ENCODE measurements around the gene CLDN7. TPM values are rescaled to one million over a fixed set of nuclear protein-coding genes. Genes with fewer than 3 reads are reported as not detected.
A peak's percentile ranks its signal among the peaks of the same experiment; 100 is the strongest.

CLDN7 gene
- total and polyA plus RNA-seq, 12 donors, result 1.6 to 35.6 (median 6.8) TPM

DNA sequence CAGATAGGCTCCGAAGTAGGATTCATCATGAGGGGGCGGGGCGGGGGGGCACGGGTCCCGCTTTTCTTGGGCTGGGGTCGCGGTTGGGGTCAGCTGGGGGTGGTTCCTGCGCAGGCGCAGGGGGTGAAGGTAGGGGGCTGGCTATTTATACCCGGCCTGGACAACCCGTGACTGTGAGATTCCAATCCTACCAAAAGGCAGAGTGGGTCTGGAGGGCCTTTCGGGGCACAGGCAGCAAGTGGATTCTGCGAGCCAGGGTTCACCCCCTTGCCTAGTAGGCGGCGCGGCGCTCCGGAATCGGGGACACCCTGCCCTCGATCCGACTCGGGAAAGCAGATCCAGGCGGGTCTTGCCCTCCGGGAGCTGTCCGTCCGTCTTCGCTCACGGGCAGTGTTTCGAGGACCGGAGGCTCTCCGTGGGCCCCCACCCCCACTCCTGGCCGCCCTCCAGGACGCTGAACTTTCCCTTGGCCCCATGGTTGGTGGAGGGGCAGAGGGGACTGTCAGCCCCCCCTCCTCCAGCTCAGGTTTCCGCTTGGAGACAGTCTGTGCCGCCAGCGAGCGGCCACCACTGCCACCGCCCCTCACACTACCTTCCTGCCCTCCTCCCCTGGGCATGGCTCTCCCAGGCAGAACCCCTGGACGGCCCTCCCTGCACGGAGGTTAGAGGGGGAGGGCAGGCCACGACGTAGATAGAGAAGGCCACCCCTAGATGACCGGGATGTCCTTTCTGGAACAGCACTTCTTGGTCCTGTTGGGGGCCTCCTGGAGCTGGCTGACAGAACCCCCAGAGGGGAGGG is 19.9 kb upstream of the CLDN7 start:
- WGBS, 4 donors, result 0 to 2% (median 2%) methylated on average over 4 to 43 of the region's 43 CpGs
- Histone ChIP-seq H3K4me3 (peak overlapping the region in 2 of 4 donors; percentile 36 to 59), H3K4me1 (replicated peaks in 1 of 2) (peaks cover 18 to 21% of the 10 kb centered on the region in 2 donors), H3K9me3 (replicated peaks in 1 of 3) (no peaks in the 10 kb centered on the region), H3K27me3 (no peaks in the 10 kb centered on the region), H3K27ac (peak overlapping the region in 2 of 5 donors; percentile 50 to 92), H3K36me3 (replicated peaks in 1 of 2) (no peaks in the 10 kb centered on the region)
- DNase-seq, result peak; percentile 57 to 67 (median 63)
- TF ChIP-seq, protein P1, sequence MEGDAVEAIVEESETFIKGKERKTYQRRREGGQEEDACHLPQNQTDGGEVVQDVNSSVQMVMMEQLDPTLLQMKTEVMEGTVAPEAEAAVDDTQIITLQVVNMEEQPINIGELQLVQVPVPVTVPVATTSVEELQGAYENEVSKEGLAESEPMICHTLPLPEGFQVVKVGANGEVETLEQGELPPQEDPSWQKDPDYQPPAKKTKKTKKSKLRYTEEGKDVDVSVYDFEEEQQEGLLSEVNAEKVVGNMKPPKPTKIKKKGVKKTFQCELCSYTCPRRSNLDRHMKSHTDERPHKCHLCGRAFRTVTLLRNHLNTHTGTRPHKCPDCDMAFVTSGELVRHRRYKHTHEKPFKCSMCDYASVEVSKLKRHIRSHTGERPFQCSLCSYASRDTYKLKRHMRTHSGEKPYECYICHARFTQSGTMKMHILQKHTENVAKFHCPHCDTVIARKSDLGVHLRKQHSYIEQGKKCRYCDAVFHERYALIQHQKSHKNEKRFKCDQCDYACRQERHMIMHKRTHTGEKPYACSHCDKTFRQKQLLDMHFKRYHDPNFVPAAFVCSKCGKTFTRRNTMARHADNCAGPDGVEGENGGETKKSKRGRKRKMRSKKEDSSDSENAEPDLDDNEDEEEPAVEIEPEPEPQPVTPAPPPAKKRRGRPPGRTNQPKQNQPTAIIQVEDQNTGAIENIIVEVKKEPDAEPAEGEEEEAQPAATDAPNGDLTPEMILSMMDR (IDR thresholded peaks at IDR 0.05), result no peak
- no peak for TF ChIP-seq POLR2A (IDR thresholded peaks at IDR 0.05)
- intact Hi-C loops (cut with DNase I), result loop anchor here in 1 of 2 donors (2.0 to 5.0 kb wide), 2 partner anchors 15 to 60 kb away; no protein-coding TSS in a partner anchor

DNA sequence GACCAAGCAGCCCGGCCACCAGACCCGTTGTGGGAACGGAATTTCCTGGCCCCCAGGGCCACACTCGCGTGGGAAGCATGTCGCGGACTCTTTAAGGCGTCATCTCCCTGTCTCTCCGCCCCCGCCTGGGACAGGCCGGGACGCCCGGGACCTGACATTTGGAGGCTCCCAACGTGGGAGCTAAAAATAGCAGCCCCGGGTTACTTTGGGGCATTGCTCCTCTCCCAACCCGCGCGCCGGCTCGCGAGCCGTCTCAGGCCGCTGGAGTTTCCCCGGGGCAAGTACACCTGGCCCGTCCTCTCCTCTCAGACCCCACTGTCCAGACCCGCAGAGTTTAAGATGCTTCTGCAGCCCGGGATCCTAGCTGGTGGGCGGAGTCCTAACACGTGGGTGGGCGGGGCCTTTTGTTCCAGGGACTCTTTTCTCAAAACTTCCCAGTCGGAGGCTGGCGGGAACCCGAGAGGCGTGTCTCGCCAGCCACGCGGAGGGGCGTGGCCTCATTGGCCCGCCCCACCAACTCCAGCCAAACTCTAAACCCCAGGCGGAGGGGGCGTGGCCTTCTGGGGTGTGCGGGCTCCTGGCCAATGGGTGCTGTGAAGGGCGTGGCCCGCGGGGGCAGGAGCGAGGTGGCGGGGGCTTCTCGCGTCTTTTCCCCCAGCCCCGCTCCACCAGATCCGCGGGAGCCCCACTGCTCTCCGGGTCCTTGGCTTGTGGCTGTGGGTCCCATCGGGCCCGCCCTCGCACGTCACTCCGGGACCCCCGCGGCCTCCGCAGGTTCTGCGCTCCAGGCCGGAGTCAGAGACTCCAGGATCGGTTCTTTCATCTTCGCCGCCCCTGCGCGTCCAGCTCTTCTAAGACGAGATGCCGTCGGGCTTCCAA is 19.0 kb upstream of the CLDN7 start, which contains the start of gene SLC2A4:
TSS of gene SLC2A4 (plus strand) at position 645 of the 879 bp plus-strand sequence. CDS start at position 862, 217 bp downstream.
- no peaks in the 10 kb centered on the region for H3K36me3 ChIP-seq (replicated peaks in 1 of 2)
- H3K4me1 ChIP-seq (replicated peaks in 1 of 2), result peaks cover 18 to 21% of the 10 kb centered on the region in 2 donors
- no peaks in the 10 kb centered on the region for H3K27me3 ChIP-seq
- TF ChIP-seq, protein P1 (IDR thresholded peaks at IDR 0.05), result peak in 1 of 6 experiments; percentile 31
- peak in 1 of 2 donors; percentile 52 for TF ChIP-seq POLR2A (IDR thresholded peaks at IDR 0.05)
- no peaks in the 10 kb centered on the region for H3K9me3 ChIP-seq (replicated peaks in 1 of 3)
- DNase-seq, result peak; percentile 95 to 98 (median 97)
- peak within 1 kb of the TSS in 3 of 4 donors; percentile 23 to 59 (median 36) for H3K4me3 ChIP-seq
- WGBS, 4 donors, result 0 to 1% (median 0%) methylated on average over 17 to 71 of the region's 71 CpGs
- intact Hi-C loops (cut with DNase I), result loop anchor here in 1 of 2 donors (2.0 to 5.0 kb wide), 2 partner anchors 15 to 61 kb away; no protein-coding TSS in a partner anchor
- H3K27ac ChIP-seq, result peak within 1 kb of the TSS; percentile 60 to 92 (median 85)

DNA sequence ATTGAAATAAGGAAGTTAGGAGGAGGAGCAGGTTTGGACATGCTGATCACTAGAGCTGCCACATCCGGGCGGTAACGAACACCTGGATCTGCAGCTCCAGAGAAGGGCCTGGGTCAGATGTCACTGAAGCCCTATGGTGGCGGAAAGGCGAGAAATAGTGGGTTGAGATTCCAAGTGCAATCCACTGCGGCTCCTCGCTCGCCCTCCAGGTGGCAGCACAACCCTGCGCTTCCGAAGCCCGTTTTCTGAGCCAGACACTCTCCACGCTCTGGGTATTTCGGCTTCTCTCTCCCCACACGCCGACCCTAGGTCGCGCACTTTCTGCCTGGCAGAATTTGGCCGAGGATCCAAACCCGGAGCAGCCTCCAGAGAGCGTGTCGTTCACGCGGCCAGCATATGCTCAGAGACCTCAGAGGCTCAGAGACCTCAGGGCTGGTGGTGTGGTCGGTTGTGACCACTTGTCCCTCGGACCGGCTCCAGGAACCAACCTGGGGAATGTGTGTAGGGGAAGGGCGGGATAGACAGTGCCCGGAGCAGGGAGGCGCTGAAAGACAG is 18.3 kb upstream of the CLDN7 start:
- peak in 1 of 2 donors; percentile 9 for TF ChIP-seq POLR2A (IDR thresholded peaks at IDR 0.05)
- TF ChIP-seq, protein P1 (IDR thresholded peaks at IDR 0.05), result peak; percentile 85 to 99 (median 96)
- H3K9me3 ChIP-seq (replicated peaks in 1 of 3), result no peaks in the 10 kb centered on the region
- WGBS, 4 donors, result 0 to 3% (median 1%) methylated on average over 13 to 29 of the region's 29 CpGs
- H3K4me3 ChIP-seq, result peak overlapping the region in 2 of 4 donors; percentile 5 to 59
- H3K27ac ChIP-seq, result peak overlapping the region; percentile 60 to 92 (median 85)
- intact Hi-C loops (cut with DNase I), result loop anchor here in 1 of 2 donors (2.0 to 5.0 kb wide), 2 partner anchors 16 to 62 kb away; no protein-coding TSS in a partner anchor
- peak; percentile 83 to 92 (median 87) for DNase-seq
- H3K4me1 ChIP-seq (replicated peaks in 1 of 2), result peaks cover 18 to 21% of the 10 kb centered on the region in 2 donors
- no peaks in the 10 kb centered on the region for H3K27me3 ChIP-seq
- no peaks in the 10 kb centered on the region for H3K36me3 ChIP-seq (replicated peaks in 1 of 2)

Measured in adrenal gland (tissue), 12 donors.